Measurements from ENCODE around the gene LHFPL3.

LHFPL3 gene

DNA sequence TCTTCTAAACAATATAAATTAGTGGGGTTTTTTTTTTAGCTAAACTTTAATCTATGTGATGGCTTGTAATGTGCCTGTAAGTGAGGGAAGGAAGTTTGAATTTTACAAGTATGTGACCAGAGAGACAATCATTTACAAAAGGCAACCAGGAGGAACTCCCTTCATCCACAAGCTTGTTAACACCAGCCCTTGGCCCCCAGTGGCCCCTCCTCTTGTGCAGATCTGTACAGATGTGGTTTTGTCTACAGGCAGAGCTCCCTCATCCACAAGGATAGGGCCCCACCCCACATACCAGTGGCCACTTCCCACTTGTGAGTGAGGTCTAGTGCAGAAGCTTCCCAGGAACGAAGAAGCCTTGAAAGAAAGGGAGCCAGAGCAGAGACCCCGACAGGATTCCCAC is 451.5 kb downstream of the LHFPL3 start:
- no peaks in the 10 kb centered on the region for H3K27me3 ChIP-seq
- no peak for TF ChIP-seq CTCF (IDR thresholded peaks at IDR 0.05)
- no peaks in the 10 kb centered on the region for H3K9me3 ChIP-seq
- H3K4me1 ChIP-seq (ENCODE audit: control insufficient read depth in 1 of 2, insufficient read depth in 1 of 2, low read depth in 1 of 2, low read length in 1 of 2) = no peaks in the 10 kb centered on the region
- H3K36me3 ChIP-seq = no peaks in the 10 kb centered on the region
- no peak overlapping the region for H3K27ac ChIP-seq
- no peak overlapping the region for H3K4me3 ChIP-seq (ENCODE audit: low read depth in 1 of 2, low read length in 1 of 2)

DNA sequence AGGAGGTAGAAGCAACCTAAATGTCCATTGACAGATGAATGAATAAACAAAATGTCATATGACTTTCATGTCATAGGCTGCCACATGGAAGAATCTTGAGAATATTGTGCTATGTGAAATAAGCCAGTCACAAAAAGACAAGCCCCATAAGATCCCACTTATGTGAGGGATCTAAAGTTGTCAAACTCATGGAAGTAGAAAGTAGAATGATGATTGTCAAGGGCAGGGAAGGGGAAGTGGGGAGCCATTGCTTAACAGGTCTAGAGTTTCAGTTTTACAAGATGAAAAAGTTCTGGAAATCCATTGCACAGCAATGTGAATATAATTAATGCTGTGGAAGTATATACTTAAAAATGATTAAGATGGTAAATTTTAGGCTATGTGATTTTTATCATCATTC is 456.3 kb downstream of the LHFPL3 start:
- no peak for TF ChIP-seq CTCF (IDR thresholded peaks at IDR 0.05)
- H3K27me3 ChIP-seq = no peaks in the 10 kb centered on the region
- H3K27ac ChIP-seq = no peak overlapping the region
- no peak overlapping the region for H3K4me3 ChIP-seq (ENCODE audit: low read depth in 1 of 2, low read length in 1 of 2)
- no peaks in the 10 kb centered on the region for H3K4me1 ChIP-seq (ENCODE audit: control insufficient read depth in 1 of 2, insufficient read depth in 1 of 2, low read depth in 1 of 2, low read length in 1 of 2)
- no peaks in the 10 kb centered on the region for H3K36me3 ChIP-seq
- no peaks in the 10 kb centered on the region for H3K9me3 ChIP-seq

DNA sequence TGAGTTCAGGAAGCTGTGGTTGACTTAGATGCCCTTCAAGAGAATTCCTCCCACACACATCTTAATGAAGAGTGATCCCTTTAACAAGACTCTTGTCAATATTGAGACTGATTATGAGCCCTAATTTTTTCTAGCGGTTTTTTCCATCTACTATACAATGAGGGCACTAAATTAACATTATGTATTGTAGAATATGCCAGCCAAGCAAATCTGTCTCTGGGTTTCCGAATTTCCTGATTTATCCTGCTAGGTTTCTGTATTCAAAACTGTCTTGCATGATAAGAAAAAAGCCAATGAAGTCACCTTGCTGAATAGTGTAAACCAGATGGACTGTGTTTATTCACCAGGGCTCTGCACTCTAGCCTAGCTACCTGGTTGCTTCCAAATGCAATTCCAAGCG is 461.4 kb downstream of the LHFPL3 start:
- Histone ChIP-seq H3K9me3 (no peaks in the 10 kb centered on the region), H3K27me3 (no peaks in the 10 kb centered on the region), H3K4me1 (ENCODE audit: control insufficient read depth in 1 of 2, insufficient read depth in 1 of 2, low read depth in 1 of 2, low read length in 1 of 2) (no peaks in the 10 kb centered on the region), H3K27ac (no peak overlapping the region), H3K36me3 (no peaks in the 10 kb centered on the region), H3K4me3 (ENCODE audit: low read depth in 1 of 2, low read length in 1 of 2) (no peak overlapping the region)
- no peak for TF ChIP-seq CTCF (IDR thresholded peaks at IDR 0.05)

DNA sequence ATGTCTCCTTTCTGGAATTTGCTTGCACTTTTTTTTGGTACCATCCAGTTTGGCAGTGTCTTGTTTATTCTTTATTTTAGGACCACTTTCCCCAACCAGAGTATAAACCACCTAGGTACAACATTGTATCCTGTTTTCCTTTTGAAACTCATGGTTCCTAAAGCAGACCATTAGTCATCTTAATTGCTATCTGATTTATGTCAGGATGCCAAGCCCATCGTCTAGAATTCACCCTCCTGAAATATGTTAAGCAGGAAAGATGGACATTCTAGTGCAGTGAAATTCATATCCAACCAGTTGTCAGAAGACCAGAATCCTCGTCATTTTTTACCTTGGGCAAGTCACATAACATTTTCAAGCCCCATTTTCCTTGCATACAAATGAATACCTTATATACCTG is 462.0 kb downstream of the LHFPL3 start:
- TF ChIP-seq CTCF (IDR thresholded peaks at IDR 0.05) = no peak
- no peak overlapping the region for H3K4me3 ChIP-seq (ENCODE audit: low read depth in 1 of 2, low read length in 1 of 2)
- H3K9me3 ChIP-seq = no peaks in the 10 kb centered on the region
- no peaks in the 10 kb centered on the region for H3K27me3 ChIP-seq
- H3K4me1 ChIP-seq (ENCODE audit: control insufficient read depth in 1 of 2, insufficient read depth in 1 of 2, low read depth in 1 of 2, low read length in 1 of 2) = no peaks in the 10 kb centered on the region
- no peak overlapping the region for H3K27ac ChIP-seq
- no peaks in the 10 kb centered on the region for H3K36me3 ChIP-seq

GRCh38 chr7:104791080-104791479 is 462.7 kb downstream of the LHFPL3 start:
- no peak overlapping the region for H3K4me3 ChIP-seq (ENCODE audit: low read depth in 1 of 2, low read length in 1 of 2)
- no peaks in the 10 kb centered on the region for H3K27me3 ChIP-seq
- no peak overlapping the region for H3K27ac ChIP-seq
- no peaks in the 10 kb centered on the region for H3K36me3 ChIP-seq
- TF ChIP-seq CTCF (IDR thresholded peaks at IDR 0.05) = no peak
- H3K4me1 ChIP-seq (ENCODE audit: control insufficient read depth in 1 of 2, insufficient read depth in 1 of 2, low read depth in 1 of 2, low read length in 1 of 2) = no peaks in the 10 kb centered on the region
- no peaks in the 10 kb centered on the region for H3K9me3 ChIP-seq

DNA sequence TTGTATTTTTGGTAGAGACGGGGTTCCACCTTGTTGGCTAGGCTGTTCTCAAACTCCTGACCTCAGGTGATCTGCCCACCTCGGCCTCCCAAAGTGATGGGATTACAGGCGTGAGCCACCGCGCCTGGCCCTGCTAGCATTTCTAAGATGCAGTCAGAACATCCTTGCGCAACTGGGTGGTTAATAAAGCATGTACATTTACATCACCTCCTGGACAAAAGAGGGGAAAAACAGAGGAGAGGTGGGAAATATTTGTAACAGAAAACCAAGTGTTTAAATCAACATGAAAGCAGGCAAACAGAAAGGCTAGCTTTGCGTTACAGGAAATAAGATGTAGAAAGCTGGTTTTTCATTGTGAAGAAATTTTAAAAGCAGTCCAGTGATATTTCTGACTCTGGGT is 464.7 kb downstream of the LHFPL3 start:
- Histone ChIP-seq H3K36me3 (no peaks in the 10 kb centered on the region), H3K4me1 (ENCODE audit: control insufficient read depth in 1 of 2, insufficient read depth in 1 of 2, low read depth in 1 of 2, low read length in 1 of 2) (no peaks in the 10 kb centered on the region), H3K27ac (no peak overlapping the region), H3K27me3 (no peaks in the 10 kb centered on the region), H3K9me3 (no peaks in the 10 kb centered on the region), H3K4me3 (ENCODE audit: low read depth in 1 of 2, low read length in 1 of 2) (no peak overlapping the region)
- no peak for TF ChIP-seq CTCF (IDR thresholded peaks at IDR 0.05)

Measured in neutrophil (primary cell).